ENCODE measurements around the gene ANAPC13.

ANAPC13 gene, protein sequence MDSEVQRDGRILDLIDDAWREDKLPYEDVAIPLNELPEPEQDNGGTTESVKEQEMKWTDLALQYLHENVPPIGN
- 8.0 to 30.0 (median 19.4) reads per million in 18 experiments for total RNA-seq

DNA sequence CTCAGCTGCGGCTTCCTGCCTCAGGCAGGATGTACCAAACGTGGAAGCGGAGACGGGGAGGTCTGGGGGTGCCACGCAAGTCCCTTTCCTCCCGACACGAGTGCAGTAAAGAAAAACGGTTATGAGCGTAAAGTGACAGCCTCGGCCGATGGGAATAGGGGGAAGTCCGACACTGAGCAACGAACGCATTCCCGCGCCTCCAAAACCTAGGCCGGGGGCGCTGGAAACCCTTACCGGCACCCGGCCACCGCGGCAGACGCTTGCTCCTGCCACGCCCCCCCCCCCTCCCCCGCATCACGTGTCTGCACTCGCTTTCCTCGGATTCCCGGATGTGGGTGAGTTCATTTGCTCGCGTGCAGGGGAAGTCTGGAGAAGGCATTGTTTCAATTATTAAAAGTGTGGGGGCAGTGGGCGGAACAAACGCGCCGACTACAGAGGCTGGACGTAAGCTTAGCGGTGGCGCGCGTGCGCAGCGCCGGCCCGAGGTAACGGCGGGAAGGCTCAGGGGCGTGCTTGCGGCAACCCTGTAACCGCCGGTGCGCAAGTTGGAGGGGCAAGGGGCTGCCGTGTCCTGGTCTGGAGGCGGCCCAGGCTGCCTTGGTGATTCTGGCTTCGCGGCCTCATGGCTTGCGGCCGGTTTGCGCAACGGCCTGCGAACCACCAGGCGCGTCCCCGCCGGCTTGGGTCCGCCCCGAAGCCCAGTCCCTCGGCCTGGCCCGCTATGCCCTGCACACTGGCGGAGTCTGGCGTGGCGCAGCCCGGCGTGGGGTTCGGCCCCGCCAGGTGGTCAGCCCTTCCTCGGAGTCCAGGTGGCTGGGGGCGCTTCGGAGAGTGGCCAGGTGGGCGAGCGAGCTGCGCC is at the start of gene ANAPC13, which contains the start of gene CEP63:
ANAPC13 (minus strand) TSS at position 268 of the 859 bp plus-strand sequence. CDS start 3,081 bp downstream, outside the sequence.
CEP63 (plus strand) TSS at position 340 of the 859 bp plus-strand sequence. CDS start 9,264 bp downstream, outside the sequence.
- DNase-seq = peak; percentile 96 to 97

DNA sequence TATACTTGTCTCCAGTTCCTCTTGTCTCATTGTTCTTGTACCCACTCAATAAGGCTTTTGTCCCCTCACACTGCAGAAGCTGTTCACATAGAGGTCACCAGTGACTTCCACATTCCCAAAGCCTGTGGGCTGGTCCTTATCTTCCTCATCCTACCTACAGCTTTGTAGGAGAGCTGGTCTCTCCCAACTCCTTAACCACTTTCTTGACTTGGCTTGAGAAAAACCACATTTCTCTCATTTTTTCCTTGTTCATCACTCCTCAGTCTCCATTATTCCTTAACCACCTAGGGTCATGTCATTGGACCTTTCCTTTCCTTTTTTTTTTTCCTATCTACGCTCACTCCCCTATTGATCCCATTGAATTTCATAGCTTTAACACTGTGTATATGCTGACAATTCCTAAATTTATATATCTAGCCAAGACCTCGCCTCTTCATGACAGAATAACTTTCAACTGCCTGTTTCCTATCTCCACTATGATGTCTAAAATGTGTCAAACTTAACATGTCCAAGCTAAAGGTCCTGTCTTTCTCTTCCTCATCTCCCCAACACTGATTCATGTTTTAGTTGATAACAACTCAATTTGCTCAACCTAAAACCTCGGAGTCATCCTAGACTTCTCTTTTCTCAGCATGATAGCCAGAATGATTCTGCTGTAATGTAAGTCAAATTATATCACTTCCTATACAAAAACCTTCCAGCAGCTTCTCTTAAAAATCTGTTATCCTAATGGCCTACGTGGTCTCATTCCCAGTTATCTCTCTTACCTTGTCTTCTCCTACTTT is 49.6 kb upstream of the ANAPC13 start:
- DNase-seq = peak; percentile 54 to 65

DNA sequence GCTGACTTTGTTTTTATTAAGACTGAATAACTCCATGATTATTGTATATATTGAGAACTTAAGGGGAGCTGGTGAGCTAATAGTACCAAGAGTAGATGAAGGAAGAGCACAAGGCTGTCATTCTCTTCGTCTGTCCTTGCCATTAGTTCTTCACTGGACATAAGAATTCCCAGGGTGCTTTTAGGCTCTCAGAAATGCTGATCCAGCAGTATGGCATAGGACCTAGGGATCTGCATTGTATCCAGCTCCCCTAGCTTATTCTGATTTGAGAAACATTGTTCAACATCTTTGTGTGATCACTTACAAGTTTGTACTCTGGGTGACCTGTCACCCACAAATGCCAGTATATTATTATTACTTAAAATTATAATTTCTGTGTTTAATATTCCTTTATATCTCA is 47.7 kb upstream of the ANAPC13 start:
- DNase-seq = no peak

DNA sequence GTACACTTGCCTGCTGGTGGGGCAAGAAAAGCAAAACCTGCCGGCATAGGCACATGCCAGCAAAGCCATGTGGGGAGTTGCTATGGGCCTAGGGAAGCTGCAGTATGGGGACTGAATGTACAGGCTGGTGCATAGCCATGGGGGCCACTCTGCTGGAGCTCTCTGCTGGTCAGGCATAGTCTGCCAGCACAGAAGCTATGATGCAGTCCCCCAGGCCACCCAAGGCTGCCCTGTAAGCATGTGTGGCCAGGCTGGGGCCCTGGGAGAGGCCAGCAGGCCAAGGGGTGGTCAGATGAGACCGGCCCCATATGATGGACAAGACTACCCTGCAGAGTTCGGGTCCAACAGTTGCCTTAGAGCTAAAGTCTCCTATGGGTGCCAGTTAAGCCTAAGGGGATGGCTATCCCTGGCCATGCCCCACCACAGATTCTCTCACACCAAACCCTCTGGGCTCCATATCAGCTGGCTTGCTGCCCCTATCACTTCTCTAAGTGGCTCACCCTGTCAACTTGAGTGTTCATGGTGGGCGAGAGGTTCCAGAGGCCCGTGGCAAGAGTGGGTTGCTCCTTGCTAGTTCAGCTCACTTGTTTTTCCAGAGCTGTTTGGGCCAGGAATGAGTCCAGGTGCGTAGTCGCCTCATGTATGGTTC is 41.9 kb upstream of the ANAPC13 start:
- DNase-seq = no peak

DNA sequence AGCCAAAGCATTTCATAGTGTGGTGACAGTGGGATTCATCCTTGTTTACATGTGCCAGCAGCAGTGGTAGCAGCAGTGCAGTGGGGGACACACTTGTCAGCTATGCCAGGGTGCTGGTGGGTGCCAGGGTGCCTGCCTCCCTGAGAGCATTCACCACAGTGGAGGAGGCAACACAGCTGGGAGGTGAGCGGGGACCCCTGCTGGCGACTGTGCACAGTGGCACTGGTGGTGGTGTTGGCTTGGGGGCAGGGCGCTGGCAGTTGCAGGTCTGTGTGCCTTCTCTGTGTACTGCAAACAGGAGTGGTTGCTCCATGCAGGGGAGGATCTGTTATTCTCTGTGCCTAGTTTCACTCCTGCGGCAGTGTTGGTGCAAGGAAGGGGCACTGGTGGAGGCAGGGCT is 41.3 kb upstream of the ANAPC13 start:
- no peak for DNase-seq

DNA sequence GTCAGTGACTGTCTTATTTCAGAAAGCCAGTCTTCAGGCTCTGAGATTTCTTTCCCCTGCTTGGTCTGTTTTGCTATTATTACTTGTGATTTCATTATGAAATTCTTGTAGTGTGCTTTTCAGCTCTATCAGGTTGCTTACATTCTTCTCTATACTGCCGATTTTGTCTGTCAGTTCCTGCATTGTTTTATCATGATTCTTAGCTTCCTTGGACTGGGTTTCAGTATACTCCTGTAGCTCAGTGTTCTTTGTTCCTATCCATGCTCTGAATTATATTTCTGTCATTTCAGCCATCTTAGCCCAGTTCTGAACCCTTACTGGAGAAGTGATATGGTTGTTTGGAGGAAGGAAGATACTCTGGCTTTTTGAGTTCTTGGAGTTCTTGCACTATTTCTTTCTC is 40.5 kb upstream of the ANAPC13 start:
- no peak for DNase-seq

DNA sequence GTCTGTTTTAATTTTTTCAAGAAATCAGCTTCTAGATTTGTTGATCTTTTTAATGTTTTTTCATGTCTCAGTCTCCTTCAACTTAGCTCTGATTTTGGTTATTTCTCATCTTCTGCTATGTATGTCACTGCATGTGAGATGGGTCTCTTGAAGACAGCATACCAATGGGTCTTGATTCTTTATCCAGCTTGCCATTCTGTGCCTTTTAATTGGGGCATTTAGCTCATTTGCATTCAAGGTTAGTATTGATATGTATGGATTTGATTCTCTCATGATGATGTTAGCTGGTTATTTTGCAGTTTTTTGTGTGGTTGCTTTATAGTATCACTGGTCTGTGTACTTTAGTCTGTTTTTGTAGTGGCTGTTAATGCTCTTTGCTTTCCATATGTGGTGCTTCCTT is 39.5 kb upstream of the ANAPC13 start:
- no peak for DNase-seq

DNA sequence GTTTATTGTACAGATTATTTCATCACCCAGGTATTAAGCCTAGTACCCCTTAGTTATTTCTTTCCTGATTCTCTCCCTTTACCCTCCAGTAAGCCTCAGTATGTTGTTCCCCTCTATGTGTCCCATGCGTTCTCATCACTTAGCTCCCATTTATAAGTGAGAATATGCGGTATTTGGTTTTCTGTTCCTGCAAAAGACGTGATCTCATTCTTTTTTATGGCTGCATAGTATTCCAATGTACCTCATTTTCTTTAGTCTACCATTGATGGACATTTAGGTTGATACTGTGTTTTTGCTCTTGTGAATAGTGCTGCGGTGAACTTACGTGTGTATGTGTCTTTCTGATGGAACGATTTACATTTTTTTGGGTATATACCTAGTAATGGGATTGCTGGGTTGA is 36.8 kb upstream of the ANAPC13 start:
- DNase-seq = no peak

DNA sequence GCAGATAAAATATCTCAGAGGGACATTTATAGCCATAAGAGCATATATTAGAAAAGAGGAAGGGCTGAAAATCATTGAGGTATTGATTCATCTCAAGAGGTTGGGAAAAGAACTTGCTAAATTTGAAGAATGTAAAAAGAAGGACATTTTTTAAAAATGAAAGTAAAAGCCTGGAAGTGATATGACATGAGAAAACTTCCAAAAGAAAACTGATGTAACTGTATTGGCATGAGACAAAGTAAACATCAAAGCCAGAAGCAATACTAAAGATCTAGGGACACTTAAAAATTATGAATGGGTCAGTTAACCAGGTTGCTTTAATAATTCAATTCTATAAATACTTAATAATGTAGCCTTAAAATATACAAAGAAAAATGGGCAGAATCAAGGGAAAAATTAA is 32.0 kb upstream of the ANAPC13 start:
- peak in 1 of 2 donors; percentile 17 for DNase-seq

DNA sequence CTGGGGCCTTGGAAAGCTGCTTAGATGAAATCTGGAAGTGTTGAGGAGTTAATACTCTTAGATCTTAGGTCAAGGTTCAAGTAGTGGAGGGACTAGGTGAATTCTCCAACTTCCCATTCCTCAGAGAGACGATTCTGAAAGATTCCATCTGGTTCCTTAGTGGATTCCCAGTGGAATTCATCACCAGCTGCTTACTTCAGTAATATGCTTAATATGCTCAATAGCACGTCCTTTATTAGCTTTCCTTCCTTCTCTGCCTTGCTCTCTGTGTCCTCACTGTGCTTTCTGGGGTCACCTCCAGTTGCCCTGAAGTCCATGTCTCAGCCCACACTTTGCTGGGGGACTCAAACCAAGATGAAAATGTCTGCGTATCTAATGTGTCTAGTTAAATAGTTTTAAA is 31.1 kb upstream of the ANAPC13 start:
- no peak for DNase-seq

DNA sequence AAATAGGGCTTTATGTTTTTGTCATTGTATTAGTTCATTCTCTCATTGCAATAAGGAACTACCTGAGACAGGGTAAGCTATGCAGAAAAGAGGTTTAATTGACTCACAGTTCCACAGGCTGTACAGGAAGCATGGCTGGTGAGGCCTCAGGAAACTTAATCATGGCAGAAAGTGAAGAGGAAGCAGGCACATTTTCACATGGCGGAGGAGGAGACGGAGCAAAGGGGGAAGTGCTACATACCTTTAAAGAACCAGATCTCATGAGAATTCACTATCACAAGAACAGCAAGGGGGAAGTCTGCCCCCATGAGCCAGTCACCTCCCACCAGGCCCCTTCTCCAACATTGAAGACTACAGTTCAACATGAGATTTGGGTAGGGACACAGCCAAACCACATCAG is 25.7 kb upstream of the ANAPC13 start:
- DNase-seq = peak in 1 of 2 donors; percentile 30

DNA sequence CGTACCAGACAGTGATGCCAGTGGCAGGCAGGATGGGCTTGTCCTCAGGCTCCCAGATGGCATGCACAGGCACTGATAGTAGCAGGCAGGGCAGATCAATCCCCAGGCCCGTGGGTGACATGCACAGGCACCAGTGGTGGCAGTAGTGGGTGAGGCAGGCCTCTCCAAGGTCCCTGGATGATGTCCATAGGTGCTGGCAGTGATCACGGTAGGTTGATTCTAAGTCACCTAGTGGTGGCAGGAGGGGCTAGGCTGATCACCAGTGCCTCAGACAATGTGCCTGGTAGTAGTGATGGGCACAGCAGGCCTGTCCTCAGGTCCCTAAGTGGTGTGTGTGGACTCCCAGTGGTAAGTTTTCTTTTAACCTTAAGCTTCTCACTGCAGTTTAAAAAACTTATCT is 19.7 kb upstream of the ANAPC13 start:
- DNase-seq = no peak

DNA sequence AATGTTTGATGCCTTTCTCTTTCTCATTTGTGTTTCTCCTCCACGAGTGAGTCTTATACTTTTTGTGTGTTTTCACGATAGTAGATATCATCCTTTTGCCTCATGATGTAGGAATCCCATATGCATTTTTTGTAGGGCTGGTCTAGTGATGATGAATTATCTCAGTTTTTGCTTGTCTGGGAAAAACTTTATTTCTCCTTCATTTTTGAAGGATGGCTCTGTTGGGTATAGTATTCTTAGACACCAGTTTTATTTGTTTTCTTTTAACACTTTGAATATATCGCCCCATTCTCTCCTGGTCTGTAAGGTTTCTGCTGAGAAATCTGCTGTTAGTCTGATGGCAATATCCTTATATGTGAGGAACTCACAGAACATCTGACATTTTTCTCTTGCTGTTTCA is 18.3 kb upstream of the ANAPC13 start:
- no peak for DNase-seq

DNA sequence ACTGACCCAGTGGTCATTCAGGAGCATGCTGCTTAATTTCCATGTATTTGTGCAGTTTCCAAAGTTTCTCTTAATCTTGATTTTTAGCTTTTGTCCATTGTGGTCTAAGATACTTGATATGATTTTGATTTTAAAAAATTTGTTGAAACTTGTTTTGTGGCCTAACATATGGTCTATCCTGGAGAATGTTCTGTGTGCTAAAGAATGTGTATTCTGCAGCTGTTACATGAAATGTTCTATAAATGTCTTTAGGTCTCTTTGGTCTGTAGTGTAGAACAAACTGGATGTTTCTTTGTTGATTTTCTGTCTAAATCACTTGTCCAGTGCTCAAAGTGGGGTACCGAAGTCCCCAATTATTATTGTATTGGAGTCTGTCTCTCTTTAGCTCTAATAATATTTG is 17.5 kb upstream of the ANAPC13 start:
- DNase-seq = no peak

DNA sequence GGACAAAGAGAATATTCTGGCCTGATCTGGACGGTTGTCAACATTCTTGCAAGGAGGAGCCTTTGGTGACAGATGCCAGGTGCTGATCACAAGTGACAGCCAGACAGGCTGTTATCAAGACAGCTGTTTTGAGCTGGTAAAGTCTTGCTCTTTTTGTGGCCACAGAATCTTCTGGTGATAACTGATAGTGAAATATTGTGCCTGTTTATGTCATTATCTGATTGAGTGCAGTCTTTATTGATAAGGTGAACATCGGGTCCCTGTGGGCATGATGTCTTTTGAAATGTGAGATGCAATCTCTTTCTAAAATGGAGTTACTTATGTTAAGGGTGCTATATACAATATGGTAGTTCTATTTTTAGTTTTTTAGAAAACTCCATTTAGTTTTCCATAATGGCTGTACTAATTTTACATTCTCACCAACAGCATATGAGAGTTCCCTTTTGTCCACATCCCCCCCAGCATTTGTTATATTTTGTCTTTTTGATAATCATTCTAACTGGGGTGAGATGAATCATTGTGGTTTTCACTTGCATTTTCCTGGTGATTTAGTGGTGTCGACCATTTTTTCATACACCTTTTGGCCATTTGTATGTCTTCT is 10.8 kb upstream of the ANAPC13 start:
- no peak for DNase-seq

DNA sequence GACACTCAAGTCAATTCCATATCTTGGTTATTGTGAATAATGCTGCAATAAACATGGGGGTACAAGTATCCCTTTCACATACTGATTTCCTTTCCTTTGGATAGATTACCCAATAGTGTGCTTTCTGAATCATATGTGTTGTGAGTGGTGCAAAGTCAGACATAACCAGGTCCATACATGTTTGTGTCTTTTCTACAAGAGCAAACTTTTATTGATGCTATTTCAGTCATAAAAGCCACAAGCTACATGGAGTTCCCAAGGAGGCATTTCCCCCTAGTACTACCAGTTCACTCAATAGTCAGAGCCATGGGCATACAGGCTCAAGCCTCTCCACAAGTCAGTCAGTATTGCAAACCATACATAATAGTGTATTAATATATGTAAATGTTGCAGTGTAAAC is 10.2 kb upstream of the ANAPC13 start:
- DNase-seq = no peak

DNA sequence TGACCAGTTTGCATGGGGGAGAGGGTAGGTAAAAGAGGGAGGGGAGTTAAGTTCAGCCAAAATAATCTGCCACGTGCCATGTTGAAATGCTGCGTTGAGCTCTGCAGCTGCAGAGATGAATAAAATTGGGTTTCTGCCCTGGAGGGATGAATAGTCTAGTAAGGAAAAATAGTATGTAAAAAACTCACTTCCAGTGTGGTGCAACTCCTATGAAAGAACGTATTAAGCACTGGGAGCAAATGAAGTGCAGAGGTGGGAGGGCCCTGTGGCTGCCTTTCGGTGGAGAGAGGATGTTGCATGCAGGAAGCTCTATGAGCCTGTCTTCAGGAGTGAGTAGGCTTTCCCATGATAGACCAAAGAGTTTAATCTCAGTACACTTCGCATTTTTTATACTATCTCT is 8.7 kb upstream of the ANAPC13 start:
- DNase-seq = peak in 1 of 2 donors; percentile 27

DNA sequence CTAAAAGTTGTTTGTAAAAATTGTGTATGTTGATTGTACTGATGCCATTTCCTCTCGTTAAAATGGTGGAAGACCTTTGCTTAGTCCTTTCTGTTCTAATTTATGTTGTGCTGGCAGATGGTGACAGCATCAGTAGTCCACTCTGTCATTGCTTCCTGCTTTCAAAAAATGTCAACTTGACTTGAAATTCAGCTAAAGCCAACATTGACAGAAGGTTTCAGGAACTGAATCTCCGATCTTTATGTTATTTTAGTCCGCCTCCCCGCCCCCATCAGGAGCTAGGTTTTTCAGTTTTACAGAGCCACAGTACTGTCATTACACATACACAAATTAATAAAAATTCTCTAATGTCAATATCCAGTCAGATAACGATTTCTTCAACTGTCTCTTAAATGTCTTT is 1.6 kb upstream of the ANAPC13 start:
- peak; percentile 78 to 88 for DNase-seq

DNA sequence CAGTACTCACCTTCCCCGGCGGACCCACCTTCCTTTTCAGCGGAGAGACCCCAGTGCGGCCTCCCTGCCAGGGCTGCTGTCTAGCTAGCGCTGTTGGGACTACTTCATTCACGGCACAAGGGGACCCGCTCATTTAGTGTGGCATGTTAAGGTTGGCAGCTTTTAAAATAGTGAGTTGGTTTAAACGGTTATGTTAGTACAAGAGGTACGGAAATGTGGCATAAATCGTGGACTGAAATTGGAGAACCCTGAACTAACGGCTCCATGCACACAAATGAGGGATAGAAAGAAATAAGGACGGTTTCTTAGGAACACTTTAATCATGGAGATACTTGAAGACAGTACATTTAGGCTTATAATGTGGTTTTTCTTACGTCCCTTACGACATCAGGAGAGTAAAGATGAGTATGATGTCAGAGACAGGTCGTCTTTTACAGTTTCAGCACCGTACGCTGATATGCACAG is 824 bp upstream of the ANAPC13 start:
- DNase-seq = peak; percentile 8 to 16

DNA sequence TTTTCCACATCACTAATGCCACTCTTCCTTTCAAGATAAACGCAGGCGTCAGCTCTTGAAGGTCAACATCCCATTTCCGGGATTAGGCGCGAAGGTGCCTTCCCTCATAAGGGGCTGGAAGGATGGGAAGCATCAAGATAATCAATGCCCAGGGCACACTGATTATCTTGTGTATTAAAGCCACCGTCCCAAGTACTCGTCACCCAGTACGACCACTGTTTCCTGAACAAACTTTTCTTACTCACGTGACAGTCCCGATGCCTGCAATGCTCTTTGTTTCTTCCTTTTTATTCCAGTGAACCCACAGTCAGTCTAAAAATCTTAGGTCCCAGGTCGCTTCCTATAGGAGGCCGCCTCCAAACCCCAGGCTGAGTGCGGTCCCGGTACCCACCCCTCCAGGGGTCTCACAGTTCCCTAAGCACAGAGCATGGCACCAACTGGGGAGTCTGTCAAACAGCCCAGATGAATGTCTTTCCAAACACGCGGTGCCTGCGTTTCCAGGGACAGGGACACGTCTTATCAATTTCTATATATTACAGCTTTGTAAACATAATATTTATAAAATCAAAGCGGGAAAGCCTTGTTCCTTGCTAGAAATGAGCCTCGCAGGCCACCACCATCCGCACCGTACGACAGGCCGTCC is 589 bp downstream of the ANAPC13 start:
- peak; percentile 41 to 45 for DNase-seq

DNA sequence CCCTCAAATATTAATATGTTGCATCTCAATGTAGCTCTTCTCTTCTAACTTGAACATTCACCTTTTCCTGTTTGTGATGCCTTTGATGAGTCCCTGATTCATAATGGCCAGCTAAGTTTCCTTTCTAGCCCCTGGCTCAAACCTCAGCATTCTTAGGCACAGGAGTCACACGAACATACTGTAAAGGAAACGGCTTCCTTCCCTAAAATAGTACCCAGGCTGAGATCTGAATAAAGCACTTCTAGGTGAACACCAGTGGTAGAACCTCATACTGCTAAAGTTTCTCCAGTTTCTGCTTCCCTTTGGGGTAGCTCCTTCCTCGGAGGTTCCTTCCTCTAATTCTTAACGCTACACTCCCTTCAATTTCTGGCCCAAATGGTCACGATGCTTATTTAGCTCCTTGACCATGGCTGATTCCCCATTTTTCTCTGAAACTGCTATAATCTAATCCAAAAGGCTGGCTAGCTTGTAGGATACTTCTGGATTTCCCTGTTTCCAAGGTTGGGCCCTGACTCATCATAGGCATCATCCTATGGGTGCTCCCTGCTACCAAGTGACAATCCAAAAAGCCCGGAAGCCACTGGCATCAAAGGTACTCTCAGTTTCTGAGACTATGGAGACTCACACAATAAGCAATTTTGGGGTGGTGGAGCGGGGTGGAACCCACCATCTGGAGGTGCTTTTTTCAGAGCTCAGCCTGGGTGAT is 2.4 kb downstream of the ANAPC13 start:
- DNase-seq = peak; percentile 28 to 47

All from inflammatory macrophage (primary cell).